Measurements from ENCODE around the gene RYR2.

Gene RYR2

GRCh38 chr1:237861944-237862343 lies 820.0 kb downstream of the RYR2 start:
- no peaks in the 10 kb centered on the region for H3K4me1 ChIP-seq (ENCODE audit: control insufficient read depth in 1 of 2, insufficient read depth in 2 of 2, low read length in 2 of 2)
- H3K36me3 ChIP-seq (ENCODE audit: control insufficient read depth in 1 of 2, insufficient read depth in 2 of 2, low read length in 2 of 2) = no peaks in the 10 kb centered on the region
- WGBS (ENCODE audit: extremely low coverage, insufficient coverage, insufficient read length) = 100% methylated on average over 1 of the region's 8 CpGs
- no peak overlapping the region for H4K12ac ChIP-seq (ENCODE audit: low read depth, low read length)
- no peak overlapping the region for H3K18ac ChIP-seq (ENCODE audit: low read length)
- no peak overlapping the region for H3K27ac ChIP-seq (ENCODE audit: low read depth, low read length)
- no peak overlapping the region for H2AFZ ChIP-seq (ENCODE audit: insufficient read depth, low read length, poor library complexity)
- H3K4ac ChIP-seq (ENCODE audit: low read depth, low read length) = no peak overlapping the region
- H3K79me1 ChIP-seq (ENCODE audit: low read length) = no peaks in the 10 kb centered on the region
- no peak overlapping the region for H4K8ac ChIP-seq (ENCODE audit: low read depth, low read length)
- no peaks in the 10 kb centered on the region for H3K9me3 ChIP-seq (ENCODE audit: insufficient read depth, low read depth, low read length)
- no peaks in the 10 kb centered on the region for H3K79me2 ChIP-seq (ENCODE audit: control insufficient read depth, insufficient read depth, low read length, poor library complexity)
- no peak overlapping the region for H2BK12ac ChIP-seq (ENCODE audit: low read length)
- H3K14ac ChIP-seq (ENCODE audit: low read length) = no peak overlapping the region
- H3K23ac ChIP-seq (ENCODE audit: low read length) = no peak overlapping the region
- H3K9ac ChIP-seq (ENCODE audit: low read length) = no peak overlapping the region
- H2BK120ac ChIP-seq (ENCODE audit: insufficient read depth, low read length, poor library complexity) = no peak overlapping the region
- H3K27me3 ChIP-seq (ENCODE audit: insufficient read depth, low read length) = no peaks in the 10 kb centered on the region
- no peak overlapping the region for H3K4me3 ChIP-seq (ENCODE audit: low read depth, low read length)
- no peak overlapping the region for H2AK5ac ChIP-seq (ENCODE audit: low read length)
- no peak overlapping the region for H2BK5ac ChIP-seq (ENCODE audit: low read depth, low read length, poor library complexity)
- H3K4me2 ChIP-seq (ENCODE audit: low read length) = no peak overlapping the region
- H4K91ac ChIP-seq (ENCODE audit: low read depth, low read length) = no peak overlapping the region
- DNase-seq = no peak

- no peak overlapping the region for H4K8ac ChIP-seq (ENCODE audit: low read depth, low read length)
- H3K4me1 ChIP-seq (ENCODE audit: control insufficient read depth in 1 of 2, insufficient read depth in 2 of 2, low read length in 2 of 2) = no peaks in the 10 kb centered on the region
- no peak for DNase-seq
- no peak overlapping the region for H3K23ac ChIP-seq (ENCODE audit: low read length)
- no peaks in the 10 kb centered on the region for H3K36me3 ChIP-seq (ENCODE audit: control insufficient read depth in 1 of 2, insufficient read depth in 2 of 2, low read length in 2 of 2)
- no peak overlapping the region for H3K18ac ChIP-seq (ENCODE audit: low read length)
- H2AK5ac ChIP-seq (ENCODE audit: low read length) = no peak overlapping the region
- H3K79me1 ChIP-seq (ENCODE audit: low read length) = no peaks in the 10 kb centered on the region
- WGBS (ENCODE audit: extremely low coverage, insufficient coverage, insufficient read length) = no CpG with 5 or more reads among the region's 2 CpGs
- no peak overlapping the region for H2BK5ac ChIP-seq (ENCODE audit: low read depth, low read length, poor library complexity)
- no peak overlapping the region for H2BK120ac ChIP-seq (ENCODE audit: insufficient read depth, low read length, poor library complexity)
- no peak overlapping the region for H2BK12ac ChIP-seq (ENCODE audit: low read length)
- H3K4ac ChIP-seq (ENCODE audit: low read depth, low read length) = no peak overlapping the region
- no peak overlapping the region for H2AFZ ChIP-seq (ENCODE audit: insufficient read depth, low read length, poor library complexity)
- no peak overlapping the region for H4K91ac ChIP-seq (ENCODE audit: low read depth, low read length)
- H3K27ac ChIP-seq (ENCODE audit: low read depth, low read length) = no peak overlapping the region
- no peaks in the 10 kb centered on the region for H3K27me3 ChIP-seq (ENCODE audit: insufficient read depth, low read length)
- H3K4me3 ChIP-seq (ENCODE audit: low read depth, low read length) = no peak overlapping the region
- H3K79me2 ChIP-seq (ENCODE audit: control insufficient read depth, insufficient read depth, low read length, poor library complexity) = no peaks in the 10 kb centered on the region
- no peak overlapping the region for H3K14ac ChIP-seq (ENCODE audit: low read length)
- no peaks in the 10 kb centered on the region for H3K9me3 ChIP-seq (ENCODE audit: insufficient read depth, low read depth, low read length)
- no peak overlapping the region for H4K12ac ChIP-seq (ENCODE audit: low read depth, low read length)
- no peak overlapping the region for H3K4me2 ChIP-seq (ENCODE audit: low read length)
- H3K9ac ChIP-seq (ENCODE audit: low read length) = no peak overlapping the region
Measured at GRCh38 chr1:237863234-237863633, 821.2 kb downstream of the RYR2 start.

GRCh38 chr1:237864338-237865244 lies 822.6 kb downstream of the RYR2 start:
- H3K27ac ChIP-seq (ENCODE audit: low read depth, low read length) = no peak overlapping the region
- no peaks in the 10 kb centered on the region for H3K79me2 ChIP-seq (ENCODE audit: control insufficient read depth, insufficient read depth, low read length, poor library complexity)
- H4K12ac ChIP-seq (ENCODE audit: low read depth, low read length) = no peak overlapping the region
- no peak overlapping the region for H2BK5ac ChIP-seq (ENCODE audit: low read depth, low read length, poor library complexity)
- no peak overlapping the region for H2BK12ac ChIP-seq (ENCODE audit: low read length)
- no peak overlapping the region for H4K91ac ChIP-seq (ENCODE audit: low read depth, low read length)
- no peak overlapping the region for H3K4ac ChIP-seq (ENCODE audit: low read depth, low read length)
- H3K4me1 ChIP-seq (ENCODE audit: control insufficient read depth in 1 of 2, insufficient read depth in 2 of 2, low read length in 2 of 2) = peaks cover 0 to 3% of the 10 kb centered on the region in 2 experiments
- H3K23ac ChIP-seq (ENCODE audit: low read length) = no peak overlapping the region
- H2BK120ac ChIP-seq (ENCODE audit: insufficient read depth, low read length, poor library complexity) = no peak overlapping the region
- no peak overlapping the region for H3K9ac ChIP-seq (ENCODE audit: low read length)
- no peaks in the 10 kb centered on the region for H3K9me3 ChIP-seq (ENCODE audit: insufficient read depth, low read depth, low read length)
- WGBS (ENCODE audit: extremely low coverage, insufficient coverage, insufficient read length) = no CpG with 5 or more reads among the region's 25 CpGs
- H3K36me3 ChIP-seq (ENCODE audit: control insufficient read depth in 1 of 2, insufficient read depth in 2 of 2, low read length in 2 of 2) = no peaks in the 10 kb centered on the region
- peak overlapping the region; percentile 52 for H3K4me2 ChIP-seq (ENCODE audit: low read length)
- no peaks in the 10 kb centered on the region for H3K27me3 ChIP-seq (ENCODE audit: insufficient read depth, low read length)
- H4K8ac ChIP-seq (ENCODE audit: low read depth, low read length) = no peak overlapping the region
- H3K14ac ChIP-seq (ENCODE audit: low read length) = no peak overlapping the region
- no peaks in the 10 kb centered on the region for H3K79me1 ChIP-seq (ENCODE audit: low read length)
- no peak overlapping the region for H2AFZ ChIP-seq (ENCODE audit: insufficient read depth, low read length, poor library complexity)
- DNase-seq = peak; percentile 44 to 75
- H2AK5ac ChIP-seq (ENCODE audit: low read length) = no peak overlapping the region
- H3K18ac ChIP-seq (ENCODE audit: low read length) = no peak overlapping the region
- H3K4me3 ChIP-seq (ENCODE audit: low read depth, low read length) = no peak overlapping the region

GRCh38 chr1:237867380-237867888 lies 825.5 kb downstream of the RYR2 start:
- H3K23ac ChIP-seq (ENCODE audit: low read length) = no peak overlapping the region
- no peak overlapping the region for H3K4me3 ChIP-seq (ENCODE audit: low read depth, low read length)
- no peak for DNase-seq
- H3K4ac ChIP-seq (ENCODE audit: low read depth, low read length) = no peak overlapping the region
- no peak overlapping the region for H4K8ac ChIP-seq (ENCODE audit: low read depth, low read length)
- H3K36me3 ChIP-seq (ENCODE audit: control insufficient read depth in 1 of 2, insufficient read depth in 2 of 2, low read length in 2 of 2) = no peaks in the 10 kb centered on the region
- H2AK5ac ChIP-seq (ENCODE audit: low read length) = no peak overlapping the region
- H4K12ac ChIP-seq (ENCODE audit: low read depth, low read length) = no peak overlapping the region
- no peak overlapping the region for H3K14ac ChIP-seq (ENCODE audit: low read length)
- H3K4me2 ChIP-seq (ENCODE audit: low read length) = no peak overlapping the region
- H2BK120ac ChIP-seq (ENCODE audit: insufficient read depth, low read length, poor library complexity) = no peak overlapping the region
- no peaks in the 10 kb centered on the region for H3K79me1 ChIP-seq (ENCODE audit: low read length)
- no peak overlapping the region for H2BK5ac ChIP-seq (ENCODE audit: low read depth, low read length, poor library complexity)
- H3K27ac ChIP-seq (ENCODE audit: low read depth, low read length) = no peak overlapping the region
- no peak overlapping the region for H2AFZ ChIP-seq (ENCODE audit: insufficient read depth, low read length, poor library complexity)
- no peaks in the 10 kb centered on the region for H3K27me3 ChIP-seq (ENCODE audit: insufficient read depth, low read length)
- no peak overlapping the region for H3K18ac ChIP-seq (ENCODE audit: low read length)
- WGBS (ENCODE audit: extremely low coverage, insufficient coverage, insufficient read length) = no CpG with 5 or more reads among the region's 1 CpG
- no peak overlapping the region for H4K91ac ChIP-seq (ENCODE audit: low read depth, low read length)
- H3K9ac ChIP-seq (ENCODE audit: low read length) = no peak overlapping the region
- H3K4me1 ChIP-seq (ENCODE audit: control insufficient read depth in 1 of 2, insufficient read depth in 2 of 2, low read length in 2 of 2) = peaks cover 0 to 3% of the 10 kb centered on the region in 2 experiments
- H3K79me2 ChIP-seq (ENCODE audit: control insufficient read depth, insufficient read depth, low read length, poor library complexity) = no peaks in the 10 kb centered on the region
- H2BK12ac ChIP-seq (ENCODE audit: low read length) = no peak overlapping the region
- no peaks in the 10 kb centered on the region for H3K9me3 ChIP-seq (ENCODE audit: insufficient read depth, low read depth, low read length)
